Suprapubic skin (tissue), 4 donors: Measurements from ENCODE around the gene FH.

Source experiments
- EP300 ChIP-seq: sonication (generic); formaldehyde crosslinking; IDR thresholded peaks from one replicate; pipeline ENCODE4 v1.6.1; 2017; ENCODE audit warnings: antibody characterized with exemption
- POLR2A ChIP-seq, 2 donors: fragments of 450-650 bp; IDR thresholded peaks; one replicate each; pipeline ENCODE4 v1.6.1; 2017; ENCODE audit warnings: antibody characterized with exemption in 2 of 2, mild to moderate bottlenecking in 2 of 2, moderate library complexity in 2 of 2
- POLR2AphosphoS5 ChIP-seq, 3 donors: sonication (generic); formaldehyde crosslinking; IDR thresholded peaks; one replicate each; pipeline ENCODE4 v1.6.1; 2017; ENCODE audit warnings: antibody characterized with exemption in 3 of 3
- TF ChIP-seq, protein P1 (sequence below), 2 donors: fragments of 200-600 bp in 1 of 2; fragments of 450-650 bp in 1 of 2; sonication (generic) in 1 of 2; IDR thresholded peaks; one replicate each; pipeline ENCODE4 v1.5.1; 2016 to 2019; ENCODE audit warnings: antibody characterized with exemption in 2 of 2, mild to moderate bottlenecking in 1 of 2, moderate library complexity in 1 of 2

DNA sequence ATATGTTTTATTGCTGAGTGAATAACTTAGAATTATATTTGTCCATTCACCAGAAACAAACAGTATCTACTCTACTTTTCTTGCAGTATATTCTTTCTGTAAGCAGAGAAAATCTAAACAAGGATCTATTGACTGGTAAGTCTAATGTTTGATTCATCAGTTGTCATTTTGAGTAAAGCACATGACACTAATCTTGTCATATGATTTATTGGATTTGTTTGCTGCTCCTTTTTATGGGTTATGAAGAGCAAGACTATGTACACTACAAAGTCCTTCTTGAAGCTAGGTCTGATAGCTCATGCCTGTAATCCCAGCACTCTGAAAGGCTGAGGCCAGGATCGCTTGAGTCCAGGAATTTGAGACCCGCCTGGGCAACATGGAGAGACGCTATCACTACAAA is 36.0 kb upstream of the FH start:
- TF ChIP-seq, protein P1, sequence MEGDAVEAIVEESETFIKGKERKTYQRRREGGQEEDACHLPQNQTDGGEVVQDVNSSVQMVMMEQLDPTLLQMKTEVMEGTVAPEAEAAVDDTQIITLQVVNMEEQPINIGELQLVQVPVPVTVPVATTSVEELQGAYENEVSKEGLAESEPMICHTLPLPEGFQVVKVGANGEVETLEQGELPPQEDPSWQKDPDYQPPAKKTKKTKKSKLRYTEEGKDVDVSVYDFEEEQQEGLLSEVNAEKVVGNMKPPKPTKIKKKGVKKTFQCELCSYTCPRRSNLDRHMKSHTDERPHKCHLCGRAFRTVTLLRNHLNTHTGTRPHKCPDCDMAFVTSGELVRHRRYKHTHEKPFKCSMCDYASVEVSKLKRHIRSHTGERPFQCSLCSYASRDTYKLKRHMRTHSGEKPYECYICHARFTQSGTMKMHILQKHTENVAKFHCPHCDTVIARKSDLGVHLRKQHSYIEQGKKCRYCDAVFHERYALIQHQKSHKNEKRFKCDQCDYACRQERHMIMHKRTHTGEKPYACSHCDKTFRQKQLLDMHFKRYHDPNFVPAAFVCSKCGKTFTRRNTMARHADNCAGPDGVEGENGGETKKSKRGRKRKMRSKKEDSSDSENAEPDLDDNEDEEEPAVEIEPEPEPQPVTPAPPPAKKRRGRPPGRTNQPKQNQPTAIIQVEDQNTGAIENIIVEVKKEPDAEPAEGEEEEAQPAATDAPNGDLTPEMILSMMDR (IDR thresholded peaks at IDR 0.05) = no peak
- TF ChIP-seq POLR2AphosphoS5 (IDR thresholded peaks at IDR 0.05) (no peak), POLR2A (IDR thresholded peaks at IDR 0.05) (no peak), EP300 (no peak)
